NCI-H1417 (cell line): ENCODE results near the gene KLHL8.

ENCODE experiments used
- DNase-seq, 3 experiments: peaks; one replicate each; lab custom pipeline; 2025; lab: John Stamatoyannopoulos, UW

The KLHL8 gene

GRCh38 chr4:87121341-87122065, 98.9 kb downstream of the KLHL8 start:
- no peak for DNase-seq

GRCh38 chr4:87120411-87121162, 99.8 kb downstream of the KLHL8 start:
- no peak for DNase-seq

GRCh38 chr4:87120010-87120409, 100.4 kb downstream of the KLHL8 start:
- no peak for DNase-seq

GRCh38 chr4:87118826-87119225, 101.6 kb downstream of the KLHL8 start:
- DNase-seq = no peak

- DNase-seq = no peak
These were observed 102.0 kb downstream of the KLHL8 start for GRCh38 chr4:87118421-87118820.

GRCh38 chr4:87117732-87118075, 102.7 kb downstream of the KLHL8 start:
- DNase-seq = no peak

- DNase-seq = no peak
These were observed 103.2 kb downstream of the KLHL8 start for GRCh38 chr4:87117051-87117731.

- no peak for DNase-seq
These were observed 104.2 kb downstream of the KLHL8 start for GRCh38 chr4:87116231-87116630.

- DNase-seq = no peak
These were observed 106.0 kb downstream of the KLHL8 start for GRCh38 chr4:87114245-87115062.

- no peak for DNase-seq
These were observed 108.4 kb downstream of the KLHL8 start for GRCh38 chr4:87112063-87112462.
